CD4-positive, alpha-beta T cell treated with Interleukin-15 for 1 hour (primary cell): ENCODE results near the gene C19orf38.
A peak's percentile ranks its signal among the peaks of the same experiment; 100 is the strongest.

ENCODE experiments used
- DNase-seq: peaks from one replicate; pipeline ENCODE4 v3.0.0-alpha.2; 2020

Gene C19orf38

GRCh38 chr19:10848230-10848856 is at the start of gene C19orf38:
TSS of gene C19orf38 (plus strand) at chr19:10848415. CDS start at chr19:10848509, 94 bp downstream.
- DNase-seq: peak; percentile 52

DNA sequence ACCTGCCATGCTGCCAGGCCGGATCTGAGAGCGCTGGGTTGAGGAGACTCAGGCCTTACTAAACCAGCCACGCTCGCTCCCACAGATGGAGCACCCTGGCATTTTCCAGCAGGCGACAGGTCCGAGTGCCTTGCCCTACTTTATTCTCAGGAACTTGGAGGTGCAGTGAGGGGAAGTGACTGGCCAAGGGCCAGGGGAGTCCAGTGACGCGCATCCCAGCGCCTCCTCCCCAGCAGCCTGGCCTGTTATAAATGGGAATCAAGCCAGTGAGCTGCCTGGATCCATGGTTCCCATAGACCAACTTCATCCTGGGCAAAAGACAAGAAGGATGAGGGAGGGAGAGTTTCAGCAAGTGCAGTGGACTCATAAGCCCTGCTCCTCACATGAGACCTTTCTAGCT is 47.7 kb upstream of the C19orf38 start:
- DNase-seq: no peak

DNA sequence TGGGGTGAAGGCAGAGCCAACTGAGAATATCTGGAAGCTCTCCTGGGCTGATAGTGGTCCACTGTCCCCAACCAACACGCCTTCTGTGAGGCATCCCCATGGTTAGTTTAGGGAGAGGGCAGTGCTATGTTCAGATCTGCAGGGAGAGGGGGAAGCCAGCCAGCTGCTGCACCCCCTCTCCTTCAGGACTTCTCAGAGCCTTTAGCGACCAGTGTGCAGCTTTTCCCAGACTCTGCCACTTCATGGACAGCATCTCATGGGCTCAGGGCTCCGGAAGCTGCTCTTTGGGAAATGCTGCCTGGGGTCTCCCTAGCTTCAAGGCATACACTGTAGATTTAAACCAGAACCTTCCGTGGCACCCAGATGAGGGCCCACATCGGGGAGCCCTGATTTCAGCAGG is 45.7 kb upstream of the C19orf38 start:
- no peak for DNase-seq

GRCh38 chr19:10803252-10803651 is 45.0 kb upstream of the C19orf38 start:
- DNase-seq: no peak

DNA sequence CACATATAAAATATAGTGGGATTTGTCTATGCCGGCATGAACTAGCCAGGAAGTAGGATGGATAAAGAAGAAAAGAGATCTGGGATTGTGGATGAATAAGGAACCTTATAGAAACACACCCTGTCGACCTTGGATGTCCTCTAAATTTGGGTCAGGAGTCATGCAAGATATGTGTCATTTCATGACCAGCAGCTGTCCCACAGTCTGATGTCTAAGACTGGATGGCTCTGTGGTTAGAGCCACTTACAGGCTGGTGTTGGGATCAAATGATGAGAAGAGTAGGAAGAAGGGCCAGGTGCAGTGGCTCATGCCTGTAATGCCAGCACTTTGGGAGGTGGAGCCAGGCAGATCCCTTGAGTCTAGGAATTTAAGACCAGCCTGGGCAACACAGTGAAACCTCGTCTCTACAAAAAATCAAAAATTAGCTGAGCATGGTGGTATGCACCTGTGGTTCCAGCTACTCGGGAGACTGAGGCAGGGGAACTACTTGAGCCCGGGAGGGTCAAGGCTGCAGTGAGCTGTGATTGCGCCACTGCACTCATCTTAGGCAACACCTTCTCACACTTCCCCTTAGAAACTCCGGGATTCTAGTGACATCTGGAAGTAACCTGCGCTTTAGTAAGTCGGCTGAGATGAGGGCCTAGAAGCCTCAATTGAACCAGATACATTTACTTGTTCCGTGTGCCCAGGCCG is 43.0 kb upstream of the C19orf38 start:
- DNase-seq: peak; percentile 39

DNA sequence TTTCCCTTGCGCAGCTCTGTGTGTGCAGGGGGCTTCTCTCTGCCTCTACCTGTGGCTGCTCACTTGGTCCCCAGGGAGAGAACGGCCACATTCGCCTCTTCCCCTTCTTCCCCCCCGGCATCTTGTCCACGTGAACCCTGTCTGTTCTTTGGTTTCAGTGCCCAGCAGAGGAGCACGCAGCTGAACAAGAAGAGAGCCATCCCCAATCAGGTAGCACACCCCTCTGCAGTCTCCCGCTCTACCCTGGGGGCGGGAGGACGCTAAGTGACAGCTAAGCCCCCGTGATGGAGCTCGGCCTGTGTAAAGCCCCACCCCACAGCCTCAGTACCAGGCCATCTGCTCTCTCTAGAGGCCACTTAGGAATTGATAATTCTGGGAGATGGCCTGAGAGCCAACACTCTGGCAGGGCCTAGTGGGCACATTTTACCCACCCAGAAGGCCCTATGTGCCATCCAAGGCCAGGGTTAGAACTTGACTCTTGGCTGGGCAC is 42.4 kb upstream of the C19orf38 start:
- no peak for DNase-seq

DNA sequence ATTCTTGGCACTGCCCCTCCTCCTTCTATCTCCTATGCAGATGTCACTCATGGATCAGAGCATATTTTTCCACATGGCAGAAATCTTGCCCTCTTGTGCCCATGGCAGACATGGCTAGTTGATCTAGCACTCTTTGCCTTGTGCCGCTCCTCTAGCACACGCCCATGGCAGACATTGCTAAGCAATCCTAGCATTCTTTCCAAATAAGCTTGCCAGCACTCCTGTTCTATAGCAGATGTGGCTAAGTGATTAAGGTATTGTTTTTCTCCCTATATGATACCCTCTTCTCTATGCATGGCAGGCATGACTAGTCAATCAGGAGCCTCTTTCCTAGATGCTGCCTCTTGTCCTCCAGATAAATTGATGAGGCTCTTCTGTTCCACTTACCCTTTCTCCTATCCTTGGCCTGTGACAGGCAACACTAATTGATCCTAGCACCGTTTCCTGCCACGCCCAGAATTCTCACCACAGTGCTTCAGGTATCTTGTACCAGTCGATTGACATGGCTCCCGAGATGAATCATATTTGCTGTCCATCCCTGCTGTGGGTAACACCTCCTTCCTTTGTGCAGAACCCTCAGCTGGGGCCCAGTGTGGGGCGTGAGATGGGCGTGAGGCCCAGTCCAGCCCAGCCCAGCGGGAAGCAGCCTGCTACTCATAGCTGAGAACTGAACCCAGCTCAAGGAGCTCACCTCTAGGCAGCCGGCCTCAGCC is 39.1 kb upstream of the C19orf38 start:
- DNase-seq: peak; percentile 29

GRCh38 chr19:10809651-10810285 is 38.4 kb upstream of the C19orf38 start:
- DNase-seq: peak; percentile 57

DNA sequence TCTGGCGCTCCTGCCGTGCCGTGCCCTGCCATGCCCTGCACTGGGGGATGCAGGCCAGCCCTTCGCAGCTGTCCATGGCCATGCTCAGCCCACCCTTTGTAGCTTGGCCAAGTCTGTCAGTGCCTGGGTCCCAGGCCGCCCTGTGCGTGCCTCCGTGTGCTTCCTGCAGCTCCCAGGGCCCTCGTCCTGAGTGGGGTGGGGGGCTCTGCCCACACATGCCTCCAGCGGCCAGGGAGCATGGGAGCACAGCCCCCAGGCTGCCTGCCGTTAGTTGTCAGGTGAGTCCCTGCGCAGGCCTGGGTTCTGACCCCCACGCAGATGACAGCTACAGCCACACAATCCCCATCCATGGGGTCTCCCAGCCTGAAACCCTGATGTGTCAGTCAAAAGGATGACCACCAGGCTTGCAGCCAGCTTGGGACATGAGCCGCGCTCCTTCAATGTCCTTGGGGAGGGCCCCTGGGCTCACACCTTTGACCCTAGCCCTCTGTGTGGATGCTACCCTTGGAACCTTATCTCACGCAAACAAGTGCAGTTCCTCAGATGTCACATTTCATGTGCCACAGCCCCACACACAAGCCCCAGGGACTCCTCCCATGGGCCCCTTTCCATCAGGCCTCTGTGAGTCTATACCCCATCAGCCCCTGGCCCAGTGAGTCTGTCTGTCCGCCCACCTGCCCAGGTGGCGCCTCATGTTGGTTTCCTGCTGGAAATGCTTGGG is 36.7 kb upstream of the C19orf38 start:
- DNase-seq: no peak

GRCh38 chr19:10812196-10812595 is 36.0 kb upstream of the C19orf38 start:
- DNase-seq: no peak

- peak; percentile 70 for DNase-seq
These were observed 35.3 kb upstream of the C19orf38 start for GRCh38 chr19:10812902-10813404.

GRCh38 chr19:10815007-10815536 is 33.1 kb upstream of the C19orf38 start:
- DNase-seq: no peak

DNA sequence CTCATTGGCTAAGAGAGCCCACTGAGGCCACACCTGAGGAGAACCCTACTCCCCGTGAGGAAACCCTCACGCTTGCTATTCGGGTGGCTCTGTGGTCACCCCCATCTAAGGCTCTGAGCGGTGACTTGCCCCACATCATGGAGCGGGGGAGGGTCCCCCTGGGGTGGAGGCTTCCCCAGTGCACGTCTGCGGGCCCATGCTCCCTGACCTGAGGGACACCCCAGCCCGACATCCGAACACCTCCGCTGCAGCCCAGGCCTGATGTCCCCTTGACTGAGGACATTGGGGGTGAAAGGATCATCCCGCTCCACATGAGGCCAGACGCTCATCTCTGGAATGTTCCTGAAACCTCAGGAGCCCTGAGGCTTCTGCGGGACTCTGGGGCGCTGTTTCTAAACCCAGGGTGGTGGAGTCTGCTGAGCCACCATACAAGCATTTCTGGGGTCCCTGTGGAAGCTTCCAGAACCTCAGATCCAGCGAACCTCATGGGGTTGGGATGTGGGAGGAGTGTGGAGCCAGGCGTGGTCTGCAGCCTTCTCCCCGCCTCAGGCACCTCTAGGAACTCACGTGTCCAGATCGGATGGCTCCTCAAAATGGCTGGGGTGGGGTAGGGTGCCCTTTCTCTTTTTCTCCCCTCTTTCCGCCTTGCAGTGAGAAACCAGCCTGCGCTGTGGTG is 32.1 kb upstream of the C19orf38 start:
- no peak for DNase-seq

- no peak for DNase-seq
These were observed 31.5 kb upstream of the C19orf38 start for GRCh38 chr19:10816691-10817090.

DNA sequence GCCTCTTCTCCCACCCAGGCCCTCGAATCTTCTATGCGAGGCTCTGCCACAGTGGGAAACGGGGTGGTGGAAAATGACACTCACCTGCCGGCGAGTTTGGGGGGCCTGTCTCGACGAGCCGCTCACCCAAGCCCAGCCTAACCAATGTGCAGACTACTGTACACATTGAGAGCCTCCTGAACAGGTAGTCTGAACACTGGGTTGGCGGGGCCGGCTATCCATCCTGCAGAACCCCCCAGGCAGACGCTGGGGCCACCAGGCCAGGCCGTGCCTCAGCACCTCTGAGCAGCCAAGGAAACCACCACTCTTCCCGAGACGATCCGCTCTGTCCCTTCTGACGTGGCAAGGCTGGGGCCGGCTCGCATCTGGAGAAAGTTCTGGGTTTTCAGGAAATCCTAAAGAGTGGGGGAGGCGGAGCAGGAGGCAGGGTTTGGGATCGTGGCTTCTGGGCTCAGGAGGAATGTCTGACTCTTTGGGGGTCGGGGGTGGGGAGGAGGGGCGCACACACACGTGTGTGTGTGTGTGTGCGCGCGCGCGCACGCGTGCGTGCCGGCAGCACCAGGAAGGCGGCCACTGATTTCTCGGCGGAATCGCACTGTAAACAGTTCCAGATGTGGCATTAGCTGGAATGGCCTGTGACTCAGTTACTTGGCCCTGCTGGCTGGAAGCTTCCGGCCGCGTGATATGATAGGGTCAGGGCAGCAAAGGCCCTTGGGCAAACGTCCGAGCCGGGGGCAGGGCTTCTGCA is 30.8 kb upstream of the C19orf38 start:
- no peak for DNase-seq

GRCh38 chr19:10818301-10819123 is 29.7 kb upstream of the C19orf38 start:
- DNase-seq: no peak

DNA sequence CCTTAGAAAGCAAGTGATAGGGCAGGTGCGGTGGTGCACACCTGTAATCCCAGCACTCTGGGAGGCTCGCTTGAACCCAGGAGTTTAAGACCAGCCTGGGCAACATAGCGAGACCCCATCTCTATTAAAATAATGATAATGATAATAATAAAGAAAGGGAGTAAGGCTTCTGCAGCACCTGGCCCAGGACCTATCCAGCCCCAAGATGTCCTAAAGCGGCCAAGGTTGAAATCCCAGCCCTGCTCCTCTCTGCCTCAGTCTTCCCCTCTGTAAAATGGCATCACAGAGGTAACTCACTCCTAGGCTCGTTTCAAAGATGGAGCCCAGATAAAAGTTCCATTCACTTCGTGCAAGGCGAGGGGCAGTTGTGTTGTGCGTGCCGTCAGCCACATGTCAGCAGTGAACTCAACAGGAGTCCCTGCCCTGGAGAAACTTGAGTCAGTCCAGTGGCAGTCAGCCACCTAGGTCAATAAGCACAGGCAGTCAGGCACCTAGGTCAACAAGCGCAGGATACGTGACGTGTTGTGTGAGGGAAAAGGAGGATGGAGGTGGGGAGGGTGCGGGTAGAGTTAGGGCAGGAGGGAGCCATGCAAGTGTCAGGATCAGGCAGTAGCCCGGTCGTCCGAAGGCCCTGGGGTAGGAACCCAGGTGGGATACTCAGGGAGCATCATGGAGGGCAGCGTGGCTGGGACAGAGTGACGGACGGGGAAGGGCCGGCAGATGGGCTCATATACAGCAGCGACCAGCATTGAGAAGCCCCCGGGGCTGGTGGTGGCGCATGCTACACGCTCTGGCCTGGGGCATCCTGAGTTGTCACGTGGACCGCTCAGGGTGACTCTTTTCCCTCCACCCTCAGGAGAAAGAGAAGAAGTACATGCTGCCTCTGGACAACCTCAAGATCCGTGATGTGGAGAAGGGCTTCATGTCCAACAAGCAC is 28.8 kb upstream of the C19orf38 start:
- no peak for DNase-seq

DNA sequence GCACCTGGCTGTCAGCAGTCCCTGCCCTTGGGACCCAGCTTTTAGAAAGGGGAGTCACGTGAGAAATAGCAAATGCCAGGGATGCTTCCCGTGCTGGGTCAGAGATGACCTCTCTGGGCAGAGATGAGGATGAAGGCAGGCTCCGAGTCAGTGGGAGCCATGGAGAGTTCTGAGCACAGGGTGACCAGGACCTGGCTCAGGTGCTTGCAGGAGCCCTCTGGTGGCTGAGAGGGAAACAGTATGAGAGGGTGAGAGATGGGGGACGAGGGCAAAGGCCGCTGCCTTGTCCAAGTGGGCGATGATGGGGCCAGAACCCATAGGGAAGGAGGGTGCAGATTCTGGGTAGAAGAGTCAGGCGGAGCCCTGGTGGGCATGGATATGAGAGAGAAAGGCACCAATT is 28.0 kb upstream of the C19orf38 start:
- DNase-seq: no peak

- no peak for DNase-seq
These were observed 24.5 kb upstream of the C19orf38 start for GRCh38 chr19:10823690-10824089.
